HepG2 (cell line): Measurements from ENCODE around the gene ALOX5AP. TPM values are rescaled to one million over a fixed set of nuclear protein-coding genes. Genes with fewer than 3 reads are reported as not detected.

Source experiments
- ARNT2 ChIP-seq: sonication (generic); formaldehyde crosslinking; IDR thresholded peaks from 2 replicates; pipeline ENCODE4 v1.8.0; 2022; ENCODE audit warnings: mild to moderate bottlenecking, low read depth, missing genetic modification reagents, moderate library complexity
- BRD4 ChIP-seq: sonication (generic); formaldehyde crosslinking; IDR thresholded peaks from 2 replicates; pipeline ENCODE4 v1.4.0; 2020; ENCODE audit warnings: missing genetic modification reagents
- DZIP1 ChIP-seq: sonication (generic); formaldehyde crosslinking; IDR thresholded peaks from 2 replicates; pipeline ENCODE4 v1.5.0; 2020; ENCODE audit warnings: mild to moderate bottlenecking, missing genetic modification reagents
- FOXA3 ChIP-seq: IDR thresholded peaks from 2 replicates; pipeline ENCODE4 v1.6.1; 2016; ENCODE audit warnings: missing genetic modification reagents, missing compliant biosample characterization
- FOXP1 ChIP-seq, 2 experiments: fragments of 450-650 bp in 1 of 2; IDR thresholded peaks; 2 replicates each; pipeline ENCODE4 v1.6.1; 2017 to 2018; ENCODE audit warnings: antibody characterized with exemption in 1 of 2
- JUNB ChIP-seq: sonication (generic); formaldehyde crosslinking; IDR thresholded peaks from 2 replicates; pipeline ENCODE4 v1.8.0; 2022; ENCODE audit warnings: missing genetic modification reagents, mild to moderate bottlenecking, borderline replicate concordance
- KDM4B ChIP-seq: sonication (generic); formaldehyde crosslinking; IDR thresholded peaks from 2 replicates; pipeline ENCODE4 v1.4.0; 2020; ENCODE audit warnings: missing genetic modification reagents
- KLF13 ChIP-seq: sonication (generic); formaldehyde crosslinking; IDR thresholded peaks from 2 replicates; pipeline ENCODE4 v1.4.0; 2020; ENCODE audit warnings: mild to moderate bottlenecking, missing genetic modification reagents
- PHF21A ChIP-seq: sonication (generic); formaldehyde crosslinking; IDR thresholded peaks from 2 replicates; pipeline ENCODE4 v1.5.0; 2020; ENCODE audit warnings: mild to moderate bottlenecking, missing genetic modification reagents
- SIN3A ChIP-seq: IDR thresholded peaks from 2 replicates; pipeline ENCODE4 v1.6.1; 2011; ENCODE audit warnings: low read depth, mild to moderate bottlenecking, control low read depth, low read length, borderline replicate concordance
- STAT6 ChIP-seq: sonication (generic); formaldehyde crosslinking; IDR thresholded peaks from 2 replicates; pipeline ENCODE4 v1.4.0; 2020; ENCODE audit warnings: missing genetic modification reagents, mild to moderate bottlenecking, borderline replicate concordance
- ZNF30 ChIP-seq: sonication (generic); formaldehyde crosslinking; IDR thresholded peaks from 2 replicates; pipeline ENCODE4 v1.5.0; 2020; ENCODE audit warnings: mild to moderate bottlenecking, missing genetic modification reagents
- ZNF563 ChIP-seq: sonication (generic); formaldehyde crosslinking; IDR thresholded peaks from 2 replicates; pipeline ENCODE4 v1.8.0; 2022; ENCODE audit warnings: mild to moderate bottlenecking, moderate library complexity, missing genetic modification reagents
- ZNF607 ChIP-seq: sonication (generic); formaldehyde crosslinking; IDR thresholded peaks from 2 replicates; pipeline ENCODE4 v1.5.1; 2020; ENCODE audit warnings: missing genetic modification reagents, mild to moderate bottlenecking, borderline replicate concordance
- ZNF615 ChIP-seq: sonication (generic); formaldehyde crosslinking; IDR thresholded peaks from 2 replicates; pipeline ENCODE4 v1.5.0; 2020; ENCODE audit warnings: mild to moderate bottlenecking, missing genetic modification reagents, borderline replicate concordance
- ZNF644 ChIP-seq: IDR thresholded peaks from 2 replicates; pipeline ENCODE4 v1.6.1; 2016; ENCODE audit warnings: low read depth
- ZNF761 ChIP-seq: sonication (generic); formaldehyde crosslinking; conservative IDR thresholded peaks from 2 replicates; pipeline ENCODE4 v1.4.0; 2020; ENCODE audit warnings: mild to moderate bottlenecking, missing genetic modification reagents
- ZNF891 ChIP-seq: sonication (generic); formaldehyde crosslinking; IDR thresholded peaks from 2 replicates; pipeline ENCODE4 v1.5.0; 2020; ENCODE audit warnings: mild to moderate bottlenecking, missing genetic modification reagents
- ZZZ3 ChIP-seq: sonication (generic); formaldehyde crosslinking; IDR thresholded peaks from 2 replicates; pipeline ENCODE4 v1.4.0; 2020; ENCODE audit warnings: missing genetic modification reagents, mild to moderate bottlenecking, borderline replicate concordance
- polyA plus RNA-seq, 8 experiments: library from polyadenylated mRNA; depleted of rRNA in 3 of 8; stranded (reverse) in 7 of 8; unstranded in 1 of 8; fragments of >200 nt; fragmentation: Illumina TruSeq in 4 of 8; extraction: Trizol in 4 of 8; gene quantifications; 2 replicates each; pipeline versions ENCODE4 v1.2.1 to v1.2.3, GENCODE V29; 2011 to 2016; ENCODE audit warnings: low read depth in 4 of 8, missing spikeins in 1 of 8, mixed read lengths in 1 of 8; ENCODE audit not compliant: insufficient read depth in 1 of 8
- total RNA-seq, 5 experiments: library from RNA; depleted of rRNA; stranded (reverse); fragments of >200 nt; fragmentation: Illumina TruSeq; extraction: Trizol; gene quantifications; 2 replicates each; pipeline ENCODE4 v1.2.3, GENCODE V29; 2016; ENCODE audit warnings: low read depth in 1 of 5
- TF ChIP-seq, protein P1 (sequence below): IDR thresholded peaks from 2 replicates; pipeline ENCODE4 v1.6.1; 2016; ENCODE audit warnings: mild to moderate bottlenecking, missing biosample characterization, missing genetic modification reagents
- TF ChIP-seq, protein P2 (sequence below): sonication (generic); formaldehyde crosslinking; IDR thresholded peaks from 2 replicates; pipeline ENCODE4 v1.4.0; 2020; ENCODE audit warnings: missing genetic modification reagents
- TF ChIP-seq, protein P3 (sequence below): sonication (generic); formaldehyde crosslinking; IDR thresholded peaks from 2 replicates; pipeline ENCODE4 v1.5.0; 2020; ENCODE audit warnings: missing genetic modification reagents

Gene ALOX5AP
- total and polyA plus RNA-seq, 2 of the 13 experiments (the other 11 are each of a cell fraction or from before 2014, with no cell fraction given): 0.97 to 1.2 TPM

GRCh38 chr13:30745906-30746686, 10.8 kb downstream of the ALOX5AP start (continued):
- TF ChIP-seq ZNF615 (CRISPR knock-in tag): no peak
- no peak for TF ChIP-seq SIN3A
- 0 out of 2 replicates have a peak, but pooled peaks have one; percentile 38 for TF ChIP-seq ZNF30 (CRISPR knock-in tag)
- TF ChIP-seq PHF21A (CRISPR knock-in tag): 0 out of 2 replicates have a peak, but pooled peaks have one; percentile 9
- no peak for TF ChIP-seq JUNB
- no peak for TF ChIP-seq ZZZ3 (CRISPR knock-in tag)
- TF ChIP-seq KLF13 (CRISPR knock-in tag): no peak
- 0 out of 2 replicates have a peak, but pooled peaks have one; percentile 58 for TF ChIP-seq BRD4 (CRISPR knock-in tag)
- TF ChIP-seq, protein P1, sequence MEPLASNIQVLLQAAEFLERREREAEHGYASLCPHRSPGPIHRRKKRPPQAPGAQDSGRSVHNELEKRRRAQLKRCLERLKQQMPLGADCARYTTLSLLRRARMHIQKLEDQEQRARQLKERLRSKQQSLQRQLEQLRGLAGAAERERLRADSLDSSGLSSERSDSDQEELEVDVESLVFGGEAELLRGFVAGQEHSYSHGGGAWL (CRISPR knock-in tag): no peak
- TF ChIP-seq KDM4B (CRISPR knock-in tag): no peak
- no peak; the same call in 1 of the 2 replicates for TF ChIP-seq ZNF644
- no peak for TF ChIP-seq FOXP1 (IDR thresholded peaks at IDR 0.05)
- 0 out of 2 replicates have a peak, but pooled peaks have one; percentile 7 for TF ChIP-seq FOXP1 (CRISPR knock-in tag; IDR thresholded peaks at IDR 0.05)
- no peak for TF ChIP-seq DZIP1 (CRISPR knock-in tag)
- no peak for TF ChIP-seq ZNF563 (CRISPR knock-in tag)
- no peak for TF ChIP-seq FOXA3 (CRISPR knock-in tag)
- TF ChIP-seq ZNF607 (CRISPR knock-in tag): no peak
- TF ChIP-seq ZNF761: no peak
- TF ChIP-seq STAT6: no peak
- TF ChIP-seq, protein P2, sequence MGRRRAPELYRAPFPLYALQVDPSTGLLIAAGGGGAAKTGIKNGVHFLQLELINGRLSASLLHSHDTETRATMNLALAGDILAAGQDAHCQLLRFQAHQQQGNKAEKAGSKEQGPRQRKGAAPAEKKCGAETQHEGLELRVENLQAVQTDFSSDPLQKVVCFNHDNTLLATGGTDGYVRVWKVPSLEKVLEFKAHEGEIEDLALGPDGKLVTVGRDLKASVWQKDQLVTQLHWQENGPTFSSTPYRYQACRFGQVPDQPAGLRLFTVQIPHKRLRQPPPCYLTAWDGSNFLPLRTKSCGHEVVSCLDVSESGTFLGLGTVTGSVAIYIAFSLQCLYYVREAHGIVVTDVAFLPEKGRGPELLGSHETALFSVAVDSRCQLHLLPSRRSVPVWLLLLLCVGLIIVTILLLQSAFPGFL: no peak
- TF ChIP-seq ZNF891 (CRISPR knock-in tag): no peak
- TF ChIP-seq, protein P3, sequence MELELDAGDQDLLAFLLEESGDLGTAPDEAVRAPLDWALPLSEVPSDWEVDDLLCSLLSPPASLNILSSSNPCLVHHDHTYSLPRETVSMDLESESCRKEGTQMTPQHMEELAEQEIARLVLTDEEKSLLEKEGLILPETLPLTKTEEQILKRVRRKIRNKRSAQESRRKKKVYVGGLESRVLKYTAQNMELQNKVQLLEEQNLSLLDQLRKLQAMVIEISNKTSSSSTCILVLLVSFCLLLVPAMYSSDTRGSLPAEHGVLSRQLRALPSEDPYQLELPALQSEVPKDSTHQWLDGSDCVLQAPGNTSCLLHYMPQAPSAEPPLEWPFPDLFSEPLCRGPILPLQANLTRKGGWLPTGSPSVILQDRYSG (CRISPR knock-in tag): no peak
- no peak for TF ChIP-seq ARNT2
